Adrenal gland (tissue), 12 donors: Measurements from ENCODE around the gene ADORA1. TPM values are rescaled to one million over a fixed set of nuclear protein-coding genes. Genes with fewer than 3 reads are reported as not detected.

Source experiments
- DNase-seq, 7 donors: peaks; one replicate each; pipeline ENCODE4 v3.0.0-alpha.2; 2019 to 2020
- H3K27ac ChIP-seq, 5 donors: fragments of 200-600 bp; sonication (generic) in 4 of 5; 1 replicate in 3 of 5; 2 replicates in 2 of 5; pipeline versions ENCODE4 v1.5.1 to v1.8.0; 2016 to 2020; ENCODE audit warnings: mild to moderate bottlenecking in 1 of 5
- H3K27me3 ChIP-seq: fragments of 200-600 bp; 2 replicates; pipeline ENCODE4 v1.8.0; 2021
- H3K36me3 ChIP-seq, 2 donors: fragments of 200-600 bp; replicated peaks in 1 of 2; 1 replicate in 1 of 2; 2 replicates in 1 of 2; pipeline versions ENCODE4 v1.5.1 to v1.8.0; 2018 to 2022
- H3K4me1 ChIP-seq, 2 donors: fragments of 200-600 bp; replicated peaks in 1 of 2; 1 replicate in 1 of 2; 2 replicates in 1 of 2; pipeline versions ENCODE4 v1.5.1 to v1.8.0; 2018 to 2021
- H3K4me3 ChIP-seq, 4 donors: fragments of 200-600 bp; sonication (generic) in 3 of 4; one replicate each; pipeline ENCODE4 v1.5.1; 2016 to 2018
- H3K9me3 ChIP-seq, 3 donors: fragments of 200-600 bp; sonication (generic) in 1 of 3; replicated peaks in 1 of 3; 1 replicate in 2 of 3; 2 replicates in 1 of 3; pipeline versions ENCODE4 v1.5.1 to v1.8.0; 2016 to 2021
- POLR2A ChIP-seq, 2 donors: fragments of 450-650 bp; IDR thresholded peaks; one replicate each; pipeline ENCODE4 v1.6.1; 2017; ENCODE audit warnings: antibody characterized with exemption in 2 of 2, mild to moderate bottlenecking in 2 of 2, moderate library complexity in 1 of 2
- WGBS, 4 donors: extraction: QIAGEN DNeasy Blood & Tissue Kit in 2 of 4; methylation state at CpG; one replicate each; pipeline versions ENCODE4 v1.1.5 to v1.1.7; 2013 to 2017; 5-methylcytosine and 5-hydroxymethylcytosine counted together
- intact Hi-C, 2 donors: fragments of 100-400 bp; cut with DNase I; formaldehyde crosslinking; loops; one replicate each; pipeline versions ENCODE4 v1.14.1 to v1.15.0; 2022 to 2023
- polyA plus RNA-seq, 3 donors: library from polyadenylated mRNA; stranded (reverse); fragments of 200-250 nt in 2 of 3; fragments of 350-450 nt in 1 of 3; fragmentation: Illumina TruSeq in 1 of 3; extraction: RNeasy Lipid Tissue Mini Kit (QIAGEN cat#74804) in 1 of 3; gene quantifications; one replicate each; pipeline ENCODE4 v1.2.3, GENCODE V29; 2013 to 2014
- total RNA-seq, 9 donors: library from RNA; depleted of rRNA in 4 of 9; stranded (reverse); fragments of >200 nt in 4 of 9; fragments of 120-200 nt in 1 of 9; fragmentation: NEBNext Ultra II Directional in 1 of 9; extraction: Animal tissue kit (Norgen Biotek cat#: 25700) in 1 of 9; gene quantifications; one replicate each; pipeline versions ENCODE4 v1.1.0 to v1.2.4, GENCODE V29; 2013 to 2023
- TF ChIP-seq, protein P1 (sequence below), 6 experiments: fragments of 450-650 bp in 4 of 6; fragments of 200-600 bp in 2 of 6; sonication (generic) in 1 of 6; IDR thresholded peaks; 1 replicate in 5 of 6; 2 replicates in 1 of 6; pipeline versions ENCODE4 v1.5.1 to v1.8.0; 2016 to 2021; ENCODE audit warnings: antibody characterized with exemption in 6 of 6, mild to moderate bottlenecking in 2 of 6, moderate library complexity in 1 of 6
- donor health status: healthy with polysubstance abuse.
- donor health status: Bipolar disorder and iron deficiency.
- donor health status: DM: yes; HTN: yes; CAD: no.
- donor health status: DM: no; HTN: no; CAD: no.
- donor health status: DM: no; HTN: no; CAD: no.
- donor health status: DM: yes; HTN: yes; CAD: no.

The ADORA1 gene
- total and polyA plus RNA-seq, 12 donors = 0.14 to 1.7 (median 0.59) TPM

GRCh38 chr1:203113308-203113707 lies 14.2 kb upstream of the ADORA1 start:
- peaks cover 3% of the 10 kb centered on the region for H3K27me3 ChIP-seq
- H3K27ac ChIP-seq = no peak overlapping the region
- no peaks in the 10 kb centered on the region for H3K4me1 ChIP-seq
- no peak for DNase-seq
- intact Hi-C loops = loop anchor here in 1 of 2 donors (10.0 kb wide), 1 partner anchor 69 kb away; no protein-coding TSS in a partner anchor
- no peak for TF ChIP-seq POLR2A (IDR thresholded peaks at IDR 0.05)
- TF ChIP-seq, protein P1, sequence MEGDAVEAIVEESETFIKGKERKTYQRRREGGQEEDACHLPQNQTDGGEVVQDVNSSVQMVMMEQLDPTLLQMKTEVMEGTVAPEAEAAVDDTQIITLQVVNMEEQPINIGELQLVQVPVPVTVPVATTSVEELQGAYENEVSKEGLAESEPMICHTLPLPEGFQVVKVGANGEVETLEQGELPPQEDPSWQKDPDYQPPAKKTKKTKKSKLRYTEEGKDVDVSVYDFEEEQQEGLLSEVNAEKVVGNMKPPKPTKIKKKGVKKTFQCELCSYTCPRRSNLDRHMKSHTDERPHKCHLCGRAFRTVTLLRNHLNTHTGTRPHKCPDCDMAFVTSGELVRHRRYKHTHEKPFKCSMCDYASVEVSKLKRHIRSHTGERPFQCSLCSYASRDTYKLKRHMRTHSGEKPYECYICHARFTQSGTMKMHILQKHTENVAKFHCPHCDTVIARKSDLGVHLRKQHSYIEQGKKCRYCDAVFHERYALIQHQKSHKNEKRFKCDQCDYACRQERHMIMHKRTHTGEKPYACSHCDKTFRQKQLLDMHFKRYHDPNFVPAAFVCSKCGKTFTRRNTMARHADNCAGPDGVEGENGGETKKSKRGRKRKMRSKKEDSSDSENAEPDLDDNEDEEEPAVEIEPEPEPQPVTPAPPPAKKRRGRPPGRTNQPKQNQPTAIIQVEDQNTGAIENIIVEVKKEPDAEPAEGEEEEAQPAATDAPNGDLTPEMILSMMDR (IDR thresholded peaks at IDR 0.05) = no peak
- H3K4me3 ChIP-seq = no peak overlapping the region
- H3K9me3 ChIP-seq = no peaks in the 10 kb centered on the region
- H3K36me3 ChIP-seq = no peaks in the 10 kb centered on the region
- WGBS, 4 donors = 55 to 87% (median 74%) methylated on average over 4 of the region's 4 CpGs

DNA sequence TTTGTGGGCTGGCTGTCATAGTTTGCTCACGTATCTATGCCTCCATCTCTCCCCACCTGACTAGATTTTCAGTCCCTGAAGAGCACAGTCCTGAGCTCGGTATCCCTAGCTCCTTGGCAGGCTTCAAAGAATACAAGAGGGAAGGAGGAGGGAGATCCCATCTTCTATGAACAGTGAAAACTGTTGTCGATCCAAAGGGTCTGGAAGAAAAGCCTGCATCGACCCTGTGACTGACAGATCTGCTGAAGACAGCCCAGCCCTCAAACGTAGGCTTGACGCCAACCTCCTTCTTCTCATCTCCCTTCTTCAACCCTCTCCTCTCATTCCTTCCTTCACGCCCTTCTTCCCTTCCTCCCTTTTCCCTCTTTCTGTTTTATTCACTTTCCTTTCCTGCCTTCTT lies 13.3 kb upstream of the ADORA1 start:
- WGBS, 4 donors = 69 to 85% (median 72%) methylated on average over 7 of the region's 7 CpGs
- TF ChIP-seq, protein P1 (IDR thresholded peaks at IDR 0.05) = no peak
- TF ChIP-seq POLR2A (IDR thresholded peaks at IDR 0.05) = no peak
- Histone ChIP-seq H3K36me3 (no peaks in the 10 kb centered on the region), H3K27me3 (peaks cover 12% of the 10 kb centered on the region), H3K4me1 (no peaks in the 10 kb centered on the region), H3K4me3 (no peak overlapping the region), H3K9me3 (no peaks in the 10 kb centered on the region), H3K27ac (no peak overlapping the region)
- intact Hi-C loops = loop anchor here in 1 of 2 donors (10.0 kb wide), 1 partner anchor 69 kb away; no protein-coding TSS in a partner anchor
- no peak for DNase-seq

DNA sequence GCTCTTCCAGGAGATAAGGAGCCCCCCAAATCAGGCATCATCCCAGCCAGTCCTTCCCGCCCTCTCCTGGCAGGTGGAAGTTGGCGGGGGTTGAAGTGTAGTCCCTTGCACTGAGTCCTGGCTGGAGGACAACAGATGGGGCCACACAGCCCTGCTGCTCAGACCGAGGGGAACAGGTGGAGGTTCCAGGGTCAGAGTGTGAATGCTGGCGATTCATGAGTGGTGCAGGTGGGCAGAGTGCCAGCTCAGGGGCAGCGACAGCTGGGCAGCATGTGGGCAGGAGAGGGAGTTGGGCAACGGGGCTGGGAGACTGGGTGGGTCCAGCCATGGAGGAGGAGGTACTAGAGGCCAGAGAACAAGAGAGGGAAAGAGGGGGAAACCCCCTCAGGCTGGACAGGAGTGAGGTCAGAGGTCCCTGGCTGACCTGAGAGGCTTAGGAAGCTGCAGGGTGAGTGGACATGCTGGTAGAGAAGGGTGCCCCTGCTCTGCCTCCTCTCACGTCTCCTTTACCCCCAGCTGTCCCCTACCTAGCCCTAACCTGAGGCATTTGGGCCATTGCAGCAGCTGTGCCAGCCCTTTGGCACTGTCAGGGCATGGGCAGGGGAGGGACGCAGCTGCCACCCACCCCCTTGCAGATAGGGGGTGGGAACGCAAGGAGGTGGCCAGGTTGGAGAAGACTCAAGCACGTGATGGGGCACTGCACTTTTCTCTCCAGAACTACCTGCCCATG lies 11.3 kb upstream of the ADORA1 start:
- Histone ChIP-seq H3K27ac (no peak overlapping the region), H3K36me3 (no peaks in the 10 kb centered on the region), H3K27me3 (peaks cover 30% of the 10 kb centered on the region), H3K4me3 (no peak overlapping the region), H3K9me3 (no peaks in the 10 kb centered on the region), H3K4me1 (no peaks in the 10 kb centered on the region)
- TF ChIP-seq, protein P1 (IDR thresholded peaks at IDR 0.05) = no peak
- no peak for TF ChIP-seq POLR2A (IDR thresholded peaks at IDR 0.05)
- intact Hi-C loops = loop anchor here in 1 of 2 donors (5.0 to 10.0 kb wide), 3 partner anchors 56 to 101 kb away; no protein-coding TSS in a partner anchor
- no peak for DNase-seq
- 56 to 71% (median 64%) methylated on average over 9 to 10 of the region's 10 CpGs for WGBS, 4 donors

DNA sequence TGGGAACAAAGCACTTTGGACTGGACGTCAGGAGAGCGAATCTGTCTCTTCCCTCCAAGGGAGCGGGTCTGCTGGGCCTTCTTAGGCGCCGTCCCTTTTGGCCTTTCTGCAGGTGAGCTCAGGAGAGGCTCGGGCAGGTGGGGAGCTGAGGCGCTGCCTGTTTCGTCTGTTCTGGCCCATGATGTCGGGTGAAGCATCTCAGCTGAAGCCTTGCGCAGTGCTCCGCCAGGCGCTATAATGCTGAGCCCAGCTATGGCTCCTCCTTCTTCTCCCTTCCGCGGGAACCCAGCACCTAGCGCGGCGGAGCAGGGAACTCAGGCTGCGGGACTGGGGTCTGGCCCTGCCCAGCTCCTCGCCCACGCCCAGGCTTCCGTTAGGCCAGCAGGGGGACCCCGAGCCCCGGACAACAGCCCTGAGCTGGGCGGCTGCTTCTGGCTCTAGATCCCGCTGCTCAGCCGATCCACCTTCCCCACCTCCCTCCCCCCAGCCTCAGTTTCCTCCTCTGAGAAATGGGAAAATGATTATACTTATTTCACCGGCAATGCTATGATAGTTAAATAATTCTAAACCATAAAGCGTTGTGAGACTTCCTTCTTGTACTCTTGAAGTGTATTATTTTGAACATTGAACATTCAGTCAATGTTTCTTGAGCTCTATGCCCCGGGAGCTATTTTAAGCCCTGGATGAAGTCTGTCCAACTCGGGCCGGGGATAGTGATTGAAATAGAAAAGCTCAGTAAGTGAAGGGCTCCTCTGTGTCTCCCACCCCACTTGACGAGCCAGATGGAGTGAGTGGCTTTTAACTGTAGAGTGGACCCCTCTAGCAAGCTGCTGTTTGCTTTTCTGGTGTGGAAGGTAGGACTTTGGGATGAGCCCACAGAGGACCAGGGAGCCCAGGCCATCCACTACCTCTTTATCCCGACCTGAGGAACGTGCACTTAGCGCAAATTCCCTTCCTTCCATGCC lies 9.6 kb upstream of the ADORA1 start:
- intact Hi-C loops = loop anchor here (2.0 to 10.0 kb wide), 4 partner anchors 54 to 99 kb away; no protein-coding TSS in a partner anchor
- Histone ChIP-seq H3K27ac (no peak overlapping the region), H3K36me3 (no peaks in the 10 kb centered on the region), H3K4me1 (no peaks in the 10 kb centered on the region), H3K9me3 (no peaks in the 10 kb centered on the region), H3K4me3 (no peak overlapping the region), H3K27me3 (peaks cover 42% of the 10 kb centered on the region)
- WGBS, 4 donors = 23 to 30% (median 28%) methylated on average over 26 to 35 of the region's 35 CpGs
- TF ChIP-seq, protein P1 (IDR thresholded peaks at IDR 0.05) = peak; percentile 64 to 84 (median 74)
- no peak for TF ChIP-seq POLR2A (IDR thresholded peaks at IDR 0.05)
- DNase-seq = peak; percentile 63 to 81 (median 76)
